Lung microvascular endothelial cell (primary cell): ENCODE results near the gene MTSS2. TPM values are rescaled to one million over a fixed set of nuclear protein-coding genes. Genes with fewer than 3 reads are reported as not detected.
A peak's percentile ranks its signal among the peaks of the same experiment; 100 is the strongest.

Experiments
- DNase-seq, 2 donors: peaks; one replicate each; pipeline versions ENCODE4 v3.0.0 to v3.0.0-alpha.2; 2010; ENCODE audit warnings: low read depth in 2 of 2
- total RNA-seq: library from RNA; depleted of rRNA; stranded (reverse); fragments of >200 nt; gene quantifications from 2 replicates; pipeline ENCODE4 v1.2.1, GENCODE V29; 2014

Gene MTSS2
- total RNA-seq, 1 donor from 2014 or later: 11.1 TPM

DNA sequence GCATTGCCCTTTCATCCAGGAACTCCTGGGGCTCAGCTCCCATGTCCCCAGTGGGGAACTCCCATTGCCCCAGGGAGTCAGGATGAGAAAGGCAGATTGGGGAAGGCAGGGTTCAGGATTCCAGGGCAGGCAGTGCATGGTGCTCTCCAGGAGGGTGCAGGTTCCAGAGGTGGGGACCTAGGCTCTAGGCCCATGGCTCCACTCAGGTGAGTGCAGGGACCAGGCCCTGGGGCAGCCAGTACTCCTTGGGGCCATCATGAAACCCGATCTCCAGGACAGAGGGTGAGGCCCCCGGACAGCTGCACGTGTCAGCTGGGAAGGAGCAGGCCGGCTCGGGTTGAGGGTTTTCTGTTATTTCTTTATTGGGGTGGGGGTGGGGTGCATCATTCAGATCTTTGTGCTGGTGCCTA is 1.3 kb upstream of the MTSS2 start:
- DNase-seq: no peak

- no peak for DNase-seq
Observed at GRCh38 chr16:70686376-70687101, 686 bp upstream of the MTSS2 start.

DNA sequence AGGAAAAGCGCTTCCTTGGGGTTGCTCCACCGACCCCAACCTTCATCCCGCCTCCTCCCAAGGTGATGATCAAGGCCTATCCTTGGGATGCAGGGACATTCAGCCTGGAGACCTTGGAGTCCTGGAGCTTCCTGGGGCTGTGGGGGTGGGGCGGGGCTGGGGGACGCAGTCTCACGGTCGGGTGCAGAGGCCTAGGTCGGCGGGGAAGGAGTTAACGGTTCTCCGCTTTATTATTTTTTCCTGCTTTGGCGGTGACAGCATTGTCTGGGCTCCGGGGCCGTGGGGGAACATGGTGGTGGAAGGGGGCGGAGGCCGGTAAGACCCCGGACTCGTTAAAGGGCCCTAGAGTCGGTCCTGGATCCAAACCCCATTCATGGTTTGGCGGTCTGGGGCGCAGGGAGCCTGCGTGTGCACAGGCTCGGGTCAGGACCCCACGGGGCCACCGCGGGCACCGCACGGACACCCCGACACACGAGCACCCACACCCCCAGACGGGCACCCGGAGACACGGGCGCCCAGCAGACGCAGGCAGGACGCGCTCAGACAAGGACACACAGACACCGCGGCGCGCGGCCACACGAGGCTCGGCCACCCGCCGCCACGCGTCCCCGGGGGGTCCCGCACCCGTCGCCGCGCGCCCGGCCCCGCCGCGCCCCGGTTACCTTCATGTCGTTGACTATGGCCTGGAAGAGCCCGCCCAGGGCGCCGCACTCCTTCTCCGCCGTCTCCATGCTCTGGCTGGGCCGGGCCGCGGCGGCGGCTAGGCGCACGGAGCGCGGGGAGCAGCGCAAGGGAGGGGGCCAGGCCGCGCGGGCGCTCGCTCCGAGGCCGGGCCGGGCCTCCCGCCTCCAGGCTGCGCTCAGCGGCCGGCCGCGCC is 554 bp downstream of the MTSS2 start:
- peak in 1 of 2 donors; percentile 33 for DNase-seq

GRCh38 chr16:70684146-70685060 is 1.4 kb downstream of the MTSS2 start:
- DNase-seq: no peak

GRCh38 chr16:70683146-70683944 is 2.5 kb downstream of the MTSS2 start:
- no peak for DNase-seq

DNA sequence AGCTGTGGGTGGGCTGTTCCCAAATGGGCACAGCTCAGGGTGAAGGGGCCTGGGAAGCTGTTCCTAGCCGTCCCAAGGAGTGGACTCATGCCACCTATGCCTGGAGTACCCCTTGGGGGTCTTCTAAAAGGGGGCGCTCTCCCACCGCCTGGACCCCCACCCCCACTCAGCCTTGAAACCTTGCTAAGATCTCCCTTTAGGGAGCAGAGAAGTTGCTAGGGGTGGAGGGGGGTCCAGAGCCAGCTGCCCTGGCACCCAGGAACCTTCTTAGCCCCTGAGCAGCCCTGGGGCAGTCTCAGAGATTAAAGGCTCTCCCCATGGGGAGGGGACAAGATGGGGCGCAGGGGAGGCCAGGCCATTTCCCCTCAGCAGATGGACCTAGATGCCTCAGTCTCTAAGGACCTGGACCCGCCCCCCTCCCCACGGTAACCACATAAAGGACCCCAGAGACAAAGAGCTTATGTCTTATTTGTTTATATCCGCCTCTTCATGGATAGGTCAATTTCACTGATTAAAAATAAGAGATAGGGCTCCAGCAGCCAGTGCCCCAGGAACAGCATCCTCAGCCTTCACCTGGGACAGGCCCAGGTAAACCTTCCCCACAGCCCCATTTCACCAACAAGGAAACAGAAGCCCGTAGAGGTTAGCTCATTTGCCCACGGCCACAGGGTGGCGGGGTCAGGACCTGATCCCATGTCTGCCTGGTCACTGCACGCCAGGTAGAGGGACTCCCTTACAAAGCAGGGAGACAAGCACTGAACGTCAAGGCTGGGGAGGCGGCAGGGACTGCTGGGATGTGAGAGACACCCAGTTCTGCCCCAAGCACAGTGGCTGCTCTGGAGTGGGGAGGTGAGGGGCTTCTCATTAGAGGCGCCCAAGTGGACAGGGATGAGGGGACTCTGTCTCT is 3.4 kb downstream of the MTSS2 start:
- DNase-seq: no peak

DNA sequence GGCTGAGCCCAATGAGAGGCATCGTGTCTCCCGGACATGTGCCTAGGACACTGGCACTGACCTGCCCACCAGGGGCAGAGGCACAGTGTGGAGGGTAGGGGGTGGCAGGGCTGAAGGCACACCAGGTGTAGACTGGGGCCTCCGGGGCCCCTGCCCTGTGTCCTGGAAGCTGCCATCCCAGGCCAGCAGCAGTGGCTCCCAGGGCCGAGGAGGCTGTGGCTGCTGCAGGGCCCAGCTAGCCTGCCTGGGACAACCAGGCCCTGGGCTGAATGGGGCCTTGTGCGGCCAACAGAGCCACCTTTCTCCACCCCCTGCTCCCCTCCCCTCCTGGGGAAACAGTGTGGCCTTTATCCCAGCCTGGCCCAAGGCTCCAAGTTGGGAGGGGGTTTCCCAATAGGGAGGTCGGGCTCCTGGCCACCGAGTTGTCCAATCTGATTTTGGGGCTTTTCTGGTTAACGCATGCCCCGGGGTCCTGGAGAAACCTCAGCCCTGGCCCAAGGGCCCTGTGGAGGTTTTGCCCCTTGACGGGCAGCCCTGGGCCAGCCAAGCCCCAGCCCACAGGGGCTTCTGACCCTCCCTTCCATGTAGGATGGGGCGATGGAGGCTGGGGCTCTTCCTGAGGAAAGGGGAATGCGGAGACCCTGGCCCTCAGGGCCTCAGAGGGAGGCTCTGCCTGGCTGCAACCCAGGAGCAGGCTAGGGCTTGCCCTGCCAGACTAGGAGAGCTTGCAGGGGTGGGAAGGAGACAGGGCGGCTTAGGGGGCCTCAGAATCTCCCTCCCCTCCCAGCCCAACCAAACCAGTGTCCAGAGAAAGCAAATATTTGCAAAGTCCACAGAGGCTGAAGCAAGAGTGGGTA is 4.2 kb downstream of the MTSS2 start:
- no peak for DNase-seq

DNA sequence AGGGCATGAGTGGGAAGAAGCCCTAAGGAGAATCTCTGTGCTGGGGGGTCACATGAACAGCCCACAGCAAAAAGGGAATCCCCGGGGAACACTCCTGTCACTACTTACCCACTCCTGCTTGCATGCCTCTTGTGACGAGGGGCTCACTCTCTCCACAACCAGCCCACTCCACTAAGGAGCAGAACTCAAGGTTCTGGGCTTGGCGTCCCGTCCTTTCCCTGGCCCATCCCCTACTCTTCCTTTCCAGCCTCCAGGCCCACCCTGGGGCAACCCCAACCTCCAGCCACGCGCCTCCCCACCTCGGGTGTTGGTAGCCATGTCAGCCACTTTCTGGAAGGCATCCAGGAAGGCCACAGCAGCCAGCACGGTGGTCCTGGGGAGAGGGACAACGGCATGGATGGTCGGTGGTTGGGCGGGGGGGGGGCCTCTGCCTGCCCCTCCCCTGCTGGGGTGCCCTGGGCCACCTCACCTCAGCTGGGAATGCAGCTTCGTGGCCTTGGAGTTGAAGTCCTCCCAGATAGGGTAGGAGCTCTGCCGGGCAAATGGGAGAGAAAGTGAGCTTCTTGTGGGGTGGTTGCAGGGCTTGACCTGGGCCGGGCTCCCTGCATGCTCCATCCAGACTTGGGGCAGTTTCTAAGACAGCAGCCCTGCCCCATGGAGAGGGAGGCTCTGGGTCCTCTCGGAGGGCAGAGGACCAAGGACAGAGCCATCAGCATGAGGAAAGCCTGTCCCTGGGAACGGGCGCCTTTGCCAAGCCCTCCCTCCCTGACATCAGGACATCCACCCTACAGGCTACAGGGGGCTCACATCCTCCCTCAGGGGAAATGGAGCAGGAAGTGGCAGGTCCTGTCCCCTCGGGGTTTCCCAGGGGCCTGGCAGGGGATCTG is 5.1 kb downstream of the MTSS2 start:
- peak in 1 of 2 donors; percentile 46 for DNase-seq

GRCh38 chr16:70679671-70680494 is 6.0 kb downstream of the MTSS2 start:
- DNase-seq: no peak

DNA sequence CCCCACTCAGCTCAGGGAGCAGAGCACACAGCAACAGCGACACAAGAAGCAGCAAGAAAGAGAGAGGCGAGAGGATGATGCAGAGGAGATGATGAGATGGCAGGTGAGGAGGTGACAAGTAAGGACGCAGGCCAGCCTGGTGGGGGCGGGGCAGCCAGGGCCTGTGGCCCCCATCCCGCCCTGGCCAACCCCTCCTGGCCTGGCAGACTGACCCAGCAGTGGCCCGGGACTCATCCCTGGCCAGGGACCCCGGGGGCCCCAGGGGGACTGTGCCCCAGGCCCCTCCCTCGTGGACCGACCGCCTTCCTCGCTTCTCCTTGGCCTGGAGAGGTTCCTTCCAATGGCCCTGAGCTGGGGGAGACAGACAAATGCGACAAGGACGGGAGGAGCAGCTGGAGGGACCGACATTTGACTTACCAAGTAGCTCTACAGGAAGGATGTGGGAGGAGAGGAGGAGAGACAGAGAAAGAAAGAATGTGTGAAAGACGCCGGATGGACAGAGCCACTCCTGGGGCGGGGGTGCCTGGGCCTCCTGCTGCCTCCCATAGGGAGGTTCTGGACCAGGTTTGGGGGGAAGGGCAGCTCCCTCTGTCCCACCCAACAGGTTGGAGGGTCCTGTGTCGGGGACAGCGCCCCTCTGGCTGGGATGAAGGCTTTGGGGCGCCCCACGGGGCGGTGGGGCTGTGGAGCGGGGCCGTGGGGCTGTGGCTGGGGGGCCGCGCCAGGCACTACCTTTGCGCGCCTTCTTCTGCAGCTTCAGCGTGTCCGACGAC is 6.8 kb downstream of the MTSS2 start:
- DNase-seq: no peak

- no peak for DNase-seq
Observed at GRCh38 chr16:70678121-70678897, 7.5 kb downstream of the MTSS2 start.

- no peak for DNase-seq
Observed at GRCh38 chr16:70677499-70678120, 8.2 kb downstream of the MTSS2 start.

- no peak for DNase-seq
Observed at GRCh38 chr16:70676675-70677498, 9.0 kb downstream of the MTSS2 start.
